Fibroblast of upper back skin (primary cell): ENCODE data around the gene PROX2.
A peak's percentile ranks its signal among the peaks of the same experiment; 100 is the strongest.

Experiments used
- DNase-seq: peaks from one replicate; pipeline ENCODE4 v3.0.0-alpha.2; 2013

Gene PROX2

DNA sequence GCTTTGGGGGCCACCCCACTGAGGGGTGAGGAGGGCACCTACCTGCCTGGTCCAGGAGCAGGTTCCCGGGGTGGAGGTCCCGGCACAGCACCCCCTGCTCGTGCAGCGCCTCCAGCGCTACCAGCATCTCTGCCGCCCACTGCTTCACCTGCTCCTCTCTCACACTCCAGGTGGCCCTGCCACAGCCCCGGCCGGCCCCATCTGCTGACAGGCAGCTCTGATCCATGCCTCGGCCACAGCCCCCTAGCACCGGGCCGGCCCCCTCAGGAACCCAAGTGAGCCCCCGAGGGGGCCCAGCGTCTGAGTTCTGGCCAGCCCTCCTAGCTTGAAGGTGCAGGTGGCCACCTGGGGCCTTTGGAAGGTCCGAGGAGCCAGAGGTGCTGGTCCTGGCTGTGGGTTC is 33.6 kb upstream of the PROX2 start:
- no peak for DNase-seq

- no peak for DNase-seq
Observed at GRCh38 chr14:74908861-74909341, 33.0 kb upstream of the PROX2 start.

DNA sequence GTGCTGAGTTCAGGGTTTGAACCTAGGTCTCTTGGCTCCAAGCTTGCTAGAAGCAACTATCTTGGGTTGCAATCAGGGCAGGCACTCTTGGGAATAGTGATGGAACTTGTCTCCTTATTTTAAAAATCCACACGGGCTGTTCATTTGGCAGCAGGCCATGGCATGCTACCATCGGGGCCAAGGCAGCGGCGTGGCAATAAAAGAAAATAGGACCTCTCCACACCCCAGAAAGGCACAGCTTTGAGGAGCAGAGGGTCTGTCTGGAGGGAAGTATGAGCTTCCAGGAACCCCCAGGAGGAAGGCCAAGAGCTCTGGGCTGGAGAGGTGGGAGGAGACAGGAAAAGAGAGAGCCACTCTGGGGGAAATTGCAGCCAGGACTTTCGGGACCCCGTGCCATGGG is 31.8 kb upstream of the PROX2 start:
- DNase-seq: no peak

DNA sequence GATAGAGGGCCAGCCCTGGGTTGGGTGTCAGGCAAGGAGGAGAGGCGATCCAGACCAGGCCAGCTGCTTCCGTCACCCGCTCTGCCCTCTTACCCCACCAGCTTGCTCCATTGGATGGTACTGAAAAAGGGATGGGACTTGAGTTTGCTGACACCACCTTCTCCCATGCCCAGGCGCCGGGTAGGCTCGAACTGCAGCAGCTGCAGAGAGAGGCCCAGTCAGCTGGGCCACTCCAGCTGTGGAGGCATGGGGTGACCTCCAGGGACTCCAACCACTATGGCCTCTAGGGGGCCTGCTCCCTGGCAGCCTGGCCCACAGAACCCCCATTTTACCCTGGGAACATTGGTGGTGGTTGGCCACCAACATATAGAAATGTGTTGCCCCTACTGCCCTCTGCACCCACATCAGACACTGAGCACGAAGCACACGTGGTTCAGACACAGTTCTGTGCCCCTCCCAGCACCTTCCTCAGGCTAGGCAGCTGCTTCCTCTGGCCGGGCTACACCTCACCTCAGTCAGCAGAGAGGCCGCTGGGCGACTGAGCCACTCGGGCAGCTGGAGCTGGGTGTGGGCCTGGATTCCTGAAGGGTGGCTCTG is 31.1 kb upstream of the PROX2 start:
- no peak for DNase-seq

- DNase-seq: peak; percentile 51
Observed at GRCh38 chr14:74905595-74906142, 29.7 kb upstream of the PROX2 start.

- no peak for DNase-seq
Observed at GRCh38 chr14:74904635-74905503, 28.9 kb upstream of the PROX2 start.

- no peak for DNase-seq
Observed at GRCh38 chr14:74902941-74903705, 27.2 kb upstream of the PROX2 start.

DNA sequence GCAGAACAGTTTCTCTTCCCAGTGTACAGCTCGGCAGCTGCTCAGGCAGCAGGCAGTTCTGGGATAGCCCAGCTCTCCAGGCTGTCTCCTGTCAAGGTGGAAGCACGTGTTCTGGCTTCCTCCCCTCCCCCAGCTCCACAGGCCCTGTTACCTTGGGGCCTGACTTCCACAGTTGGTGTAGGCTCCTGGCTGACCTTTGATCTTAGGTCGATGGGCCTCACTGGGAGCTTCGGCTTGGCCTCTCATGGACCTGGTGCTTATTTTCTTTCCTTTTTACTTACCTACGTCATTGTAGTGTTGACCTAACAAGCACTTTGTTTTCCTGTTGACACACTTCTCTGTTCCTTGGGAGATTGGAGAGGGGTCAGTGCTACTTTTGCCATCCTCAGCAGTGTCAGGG is 22.7 kb upstream of the PROX2 start:
- no peak for DNase-seq

DNA sequence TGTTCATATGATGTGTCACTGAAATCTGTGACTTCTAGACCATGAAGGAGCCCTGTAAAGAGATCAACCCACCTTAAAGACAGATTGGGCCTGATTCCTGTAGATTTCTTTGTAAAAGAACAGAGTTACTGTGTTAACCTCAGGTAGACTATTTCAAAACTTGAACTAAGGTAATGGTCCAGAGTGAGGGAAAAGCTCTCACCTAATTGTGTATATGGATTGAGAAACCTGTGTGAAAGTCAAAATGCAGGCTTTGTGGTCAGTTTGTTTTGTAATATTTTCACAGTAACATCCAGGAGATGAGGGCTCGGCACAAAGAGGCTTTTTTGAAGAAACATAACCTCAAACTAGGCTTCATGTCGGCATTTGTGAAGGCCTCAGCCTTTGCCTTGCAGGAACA is 22.1 kb upstream of the PROX2 start:
- no peak for DNase-seq

DNA sequence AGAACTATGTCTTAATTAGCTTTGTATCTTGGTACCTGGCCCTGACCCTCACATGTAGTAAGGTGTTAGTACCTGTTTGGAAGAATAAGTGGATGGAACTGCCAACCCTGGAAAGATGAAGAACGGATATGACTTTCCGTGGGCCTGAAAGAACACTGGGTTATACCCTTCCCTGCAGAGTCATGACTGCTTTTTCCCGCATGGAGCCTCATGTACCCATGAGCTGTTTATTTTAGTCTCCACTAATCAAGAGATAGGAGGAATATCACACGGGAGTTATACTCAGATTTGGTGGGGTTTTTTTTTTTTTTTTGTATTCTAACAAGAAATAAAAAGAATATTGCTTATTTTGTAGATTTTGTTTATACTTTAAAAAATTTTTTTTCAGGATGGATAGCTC is 21.7 kb upstream of the PROX2 start:
- no peak for DNase-seq

DNA sequence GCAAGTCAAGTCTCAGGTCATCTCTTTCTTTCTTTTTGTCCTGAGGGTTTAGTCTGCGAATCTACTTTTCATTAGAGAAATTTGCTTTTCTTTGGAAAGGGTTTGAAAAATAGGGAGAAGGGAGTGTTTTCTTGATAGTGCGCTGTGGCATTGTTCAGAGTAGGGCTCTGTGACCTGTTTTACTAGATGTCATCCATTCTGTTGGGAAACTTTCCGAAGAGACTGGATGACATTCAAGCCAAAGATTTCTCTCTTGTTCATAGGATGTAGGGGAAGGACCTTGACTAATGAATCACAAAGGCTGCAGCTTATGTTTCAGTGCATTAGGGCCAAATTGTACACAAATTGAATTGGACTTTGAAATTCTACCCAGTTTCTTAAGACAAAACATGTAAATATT is 20.5 kb upstream of the PROX2 start:
- DNase-seq: no peak

DNA sequence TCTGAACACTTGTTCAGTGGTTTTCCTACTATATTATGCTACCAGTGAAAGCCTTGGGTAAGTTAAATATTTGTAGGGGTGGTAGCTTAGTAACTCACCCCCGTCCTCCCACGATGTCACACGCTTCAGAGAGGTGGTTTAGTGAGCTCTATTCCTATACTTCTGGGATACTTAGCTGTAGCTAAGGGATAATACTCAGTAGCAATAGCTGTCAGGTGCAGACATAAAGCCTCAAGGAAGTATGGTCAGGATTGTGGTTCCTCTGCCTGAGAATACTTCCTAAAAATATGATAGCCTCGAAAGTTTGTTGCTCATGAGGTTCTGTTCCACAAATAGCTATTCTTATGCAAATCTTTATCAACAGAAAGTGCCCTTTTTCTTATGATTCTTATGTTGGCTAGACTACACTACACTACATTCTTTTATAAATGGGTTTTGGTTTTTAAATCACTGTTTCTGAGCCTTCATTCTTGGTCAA is 17.7 kb upstream of the PROX2 start:
- no peak for DNase-seq

GRCh38 chr14:74892745-74893144 is 16.8 kb upstream of the PROX2 start:
- DNase-seq: no peak

DNA sequence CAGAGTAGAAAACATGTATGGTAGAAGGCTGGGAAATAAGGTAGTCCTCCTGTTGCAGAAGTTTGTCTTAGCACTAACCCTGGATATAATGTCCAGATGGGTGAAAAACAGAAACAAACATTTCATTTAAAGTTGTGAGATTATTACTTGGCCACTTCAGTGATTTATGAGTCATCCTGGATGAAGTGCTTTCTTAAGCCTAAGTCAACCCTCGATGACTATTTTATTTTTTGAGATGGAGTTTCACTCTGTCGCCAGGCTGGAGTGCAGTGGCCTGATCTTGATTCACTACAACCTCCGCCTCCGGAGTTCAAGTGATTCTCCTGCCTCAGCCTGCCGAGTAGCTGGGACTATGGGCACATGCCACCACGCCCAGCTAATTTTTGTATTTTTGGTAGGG is 15.9 kb upstream of the PROX2 start:
- DNase-seq: no peak

DNA sequence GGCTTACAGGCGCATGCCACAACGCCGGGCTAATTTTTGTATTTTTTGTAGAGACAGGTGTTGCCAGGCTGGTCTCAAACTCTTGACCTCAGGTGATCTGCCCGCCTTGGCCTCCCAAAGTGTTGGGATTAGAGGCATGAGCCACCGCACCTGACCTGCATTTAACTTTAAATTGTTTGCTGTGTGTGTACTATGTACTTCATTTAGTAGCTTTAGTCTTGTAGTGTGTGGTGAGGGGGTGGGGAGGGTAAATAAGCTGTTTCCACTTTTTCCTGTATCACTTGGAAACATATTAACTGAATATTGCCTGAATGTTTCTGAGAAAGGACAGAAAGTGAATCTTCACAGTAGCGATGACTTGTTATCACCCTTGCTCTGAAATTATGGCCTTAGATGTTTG is 14.3 kb upstream of the PROX2 start:
- DNase-seq: no peak

DNA sequence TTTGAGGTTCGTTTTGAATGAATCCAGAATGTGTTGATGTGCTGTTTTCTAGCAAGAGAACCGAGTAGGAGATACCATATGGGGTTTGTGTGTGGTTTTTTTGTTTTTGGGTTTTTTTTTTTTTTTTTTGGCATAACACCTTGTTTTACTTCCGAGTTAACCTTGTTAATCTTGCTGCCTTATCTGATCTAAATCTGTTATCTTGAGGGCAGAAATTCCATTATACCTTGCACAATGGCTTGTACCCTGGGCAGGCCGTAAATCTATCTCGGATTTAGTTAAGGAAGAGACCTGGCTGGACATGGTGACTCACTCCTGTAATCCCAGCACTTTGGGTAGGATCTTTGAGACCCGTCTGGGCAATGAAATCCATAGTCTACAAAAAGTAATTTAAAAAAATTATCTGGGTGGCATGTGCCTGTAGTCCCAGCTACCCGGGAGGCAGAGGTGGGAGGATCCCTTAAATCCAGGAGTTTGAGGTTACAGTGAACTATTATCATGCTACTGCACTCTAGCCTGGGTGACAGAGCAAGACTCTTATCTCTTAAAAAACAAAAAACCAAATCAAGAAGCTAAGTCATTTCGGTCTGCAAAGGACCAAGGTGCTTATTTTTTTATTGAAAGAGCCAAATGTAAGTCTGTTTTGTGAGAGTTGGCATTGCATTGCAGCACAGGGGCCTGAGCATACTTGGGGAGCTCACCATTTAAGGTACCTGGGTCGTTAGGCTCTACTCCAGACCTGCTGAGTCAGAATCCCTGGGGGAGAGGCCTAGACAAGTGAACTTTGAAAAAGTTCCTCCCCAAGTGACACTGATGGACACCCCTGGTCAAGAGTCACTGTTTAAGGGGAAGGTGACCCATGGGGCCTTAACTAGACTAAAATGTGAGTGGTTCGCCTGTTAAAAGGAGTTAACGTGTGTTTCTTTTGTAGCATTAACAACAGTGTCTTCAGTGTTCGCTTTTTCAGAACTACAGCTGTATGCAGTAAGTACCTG is 12.5 kb upstream of the PROX2 start:
- DNase-seq: peak; percentile 44

- peak; percentile 96 for DNase-seq
Observed at GRCh38 chr14:74886001-74886400, 10.1 kb upstream of the PROX2 start.

DNA sequence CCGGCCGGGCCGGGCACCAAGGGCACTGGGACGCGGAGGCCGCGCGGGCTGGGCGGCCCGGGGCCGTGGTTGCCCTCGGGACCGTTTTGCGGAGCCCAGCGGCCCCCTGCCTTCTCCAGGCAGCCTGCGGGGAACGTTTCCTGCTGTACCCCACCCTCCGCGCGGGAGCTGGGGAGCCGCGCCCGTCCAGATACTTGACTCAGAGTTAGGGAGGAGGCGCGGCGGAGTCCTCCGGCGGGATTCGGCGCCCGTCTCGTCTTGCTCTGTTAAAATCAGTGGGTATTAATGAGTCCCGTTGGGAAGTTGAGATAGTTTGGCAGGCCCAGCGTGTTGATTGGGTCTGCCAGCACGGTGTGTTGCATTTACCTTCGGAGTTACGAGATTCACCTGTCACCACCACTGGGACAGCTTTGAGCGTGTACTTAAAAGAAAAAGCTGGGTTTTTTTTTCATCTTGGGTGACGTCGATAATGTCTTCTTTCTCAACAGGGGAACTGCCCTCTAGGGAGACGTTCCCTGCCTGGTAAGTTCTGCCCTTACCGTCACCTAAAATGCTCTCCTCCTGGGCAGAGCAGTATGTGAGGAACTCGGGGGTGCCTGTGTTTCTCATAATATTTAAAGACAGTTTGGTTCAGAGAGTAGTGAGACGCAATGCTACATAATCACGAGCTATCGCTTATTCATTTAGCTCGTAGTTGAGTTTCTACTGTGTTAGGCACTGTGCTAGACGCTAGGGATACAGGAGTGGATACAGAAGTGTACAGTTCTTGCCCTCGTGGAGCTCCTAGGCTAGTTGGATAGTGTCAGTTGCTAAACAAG is 6.4 kb upstream of the PROX2 start:
- no peak for DNase-seq

DNA sequence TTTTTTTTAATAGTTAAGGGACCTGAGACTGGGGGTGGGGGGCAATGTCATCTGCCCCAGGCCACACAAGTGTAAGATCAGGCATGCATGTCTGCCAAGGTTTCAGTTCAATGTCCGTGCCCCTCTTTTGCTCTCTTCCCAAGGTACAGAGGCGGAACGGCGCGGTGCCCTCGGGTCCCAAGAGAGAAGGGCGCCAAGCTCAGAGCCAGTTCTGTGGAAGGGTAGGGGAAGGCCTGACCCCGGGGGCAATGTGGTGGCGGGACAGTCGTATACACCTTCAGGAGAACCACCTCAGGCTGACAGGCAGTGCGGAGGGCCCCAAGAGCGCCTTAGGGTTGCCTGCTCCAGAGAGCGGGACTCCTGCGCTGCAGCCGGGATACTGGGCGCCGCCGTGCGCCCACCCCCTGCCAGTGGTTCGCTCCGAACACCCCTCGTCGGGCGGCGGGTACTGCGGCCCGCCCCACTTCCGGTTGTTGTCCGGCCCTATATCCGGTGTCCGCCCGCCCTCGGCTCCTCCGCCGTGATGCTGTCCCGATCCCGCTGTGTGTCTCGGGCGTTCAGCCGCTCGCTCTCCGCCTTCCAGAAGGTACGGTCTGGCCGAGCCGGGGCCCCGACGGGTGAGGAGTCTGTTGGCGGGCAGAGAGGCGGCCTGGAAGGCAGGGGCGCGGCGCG is 5.6 kb upstream of the PROX2 start, which contains the start of gene DLST:
TSS of gene DLST (plus strand) at position 486 of the 672 bp plus-strand sequence. CDS start at position 524, 38 bp downstream.
- peak; percentile 81 for DNase-seq
